Measurements from ENCODE around the gene ARHGEF19.

Gene ARHGEF19

DNA sequence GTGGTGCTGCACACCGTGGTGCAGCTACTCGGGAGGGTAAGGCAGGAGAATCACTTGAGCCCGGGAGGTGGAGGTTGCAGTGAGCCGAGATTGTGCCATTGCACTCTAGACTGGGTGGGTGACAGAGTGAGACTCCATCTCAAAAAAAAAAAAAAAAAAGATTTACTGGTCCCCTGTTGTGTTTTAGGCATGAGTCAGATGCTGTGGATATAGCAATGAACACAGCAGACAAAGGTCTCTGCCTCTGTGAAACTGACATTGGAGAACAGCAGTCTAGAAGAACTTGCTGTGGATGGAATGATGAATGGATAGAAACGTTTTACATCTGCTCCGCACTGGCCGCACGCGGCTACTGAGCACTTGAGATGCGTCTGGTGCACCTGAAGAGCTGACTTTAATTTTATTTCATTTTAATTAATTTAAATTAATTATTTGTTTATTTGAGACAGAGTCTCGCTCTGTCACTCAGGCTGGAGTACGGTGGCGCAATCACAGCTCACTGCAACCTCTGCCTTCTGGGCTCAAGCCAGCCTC is 32.1 kb downstream of the ARHGEF19 start:
- CTCF ChIA-PET = interaction anchor here (15.1 kb wide), 1 partner anchor 99 kb away, joined by 427 read pairs; no protein-coding TSS in a partner anchor
- Histone ChIP-seq H3K9me3 (ENCODE audit: control insufficient read depth, insufficient read depth, low read depth, low read length) (no peaks in the 10 kb centered on the region), H3K27ac (ENCODE audit: extremely low read depth, low read depth, low read length) (no peak overlapping the region), H3K4me3 (ENCODE audit: low read depth, low read length) (no peak overlapping the region), H3K4me1 (ENCODE audit: control insufficient read depth, insufficient read depth, low read length) (peaks cover 10% of the 10 kb centered on the region), H3K36me3 (ENCODE audit: control insufficient read depth in 2 of 2, insufficient read depth in 1 of 2, low read length in 2 of 2) (no peaks in the 10 kb centered on the region)
- TF ChIP-seq HOXC10 (CRISPR knock-in tag; IDR thresholded peaks at IDR 0.05) (no peak), ZNF768 (tag by site-specific recombination; IDR thresholded peaks at IDR 0.05) (no peak), GLI2 (tag by site-specific recombination; IDR thresholded peaks at IDR 0.05; ENCODE audit: borderline replicate concordance, low read depth) (no peak), ZNF311 (tag by site-specific recombination; IDR thresholded peaks at IDR 0.05; ENCODE audit: borderline replicate concordance) (no peak), ZNF529 (tag by site-specific recombination; IDR thresholded peaks at IDR 0.05; ENCODE audit: insufficient replicate concordance) (no peak), ZBTB20 (tag by site-specific recombination; IDR thresholded peaks at IDR 0.05) (no peak), HOXD13 (CRISPR knock-in tag; IDR thresholded peaks at IDR 0.05; ENCODE audit: borderline replicate concordance) (no peak), ZNF37A (tag by site-specific recombination; IDR thresholded peaks at IDR 0.05) (no peak), ZNF701 (tag by site-specific recombination; IDR thresholded peaks at IDR 0.05) (no peak), ZEB2 (tag by site-specific recombination; IDR thresholded peaks at IDR 0.05) (no peak), ZNF335 (tag by site-specific recombination; conservative IDR thresholded peaks at IDR 0.05) (no peak), ZNF707 (tag by site-specific recombination; IDR thresholded peaks at IDR 0.05) (no peak), KLF9 (tag by site-specific recombination; IDR thresholded peaks at IDR 0.05; ENCODE audit: low read depth) (no peak), ZNF112 (tag by site-specific recombination; IDR thresholded peaks at IDR 0.05) (no peak), ZIC2 (tag by site-specific recombination; IDR thresholded peaks at IDR 0.05) (peak; percentile 38; the same call in 1 of the 2 replicates), TCF7L2 (IDR thresholded peaks at IDR 0.05; ENCODE audit: borderline replicate concordance, low read depth, low read length) (no peak), ZNF585B (tag by site-specific recombination; IDR thresholded peaks at IDR 0.05) (no peak), ZNF391 (tag by site-specific recombination; IDR thresholded peaks at IDR 0.05; ENCODE audit: borderline replicate concordance, low read depth) (no peak), ZXDB (tag by site-specific recombination; IDR thresholded peaks at IDR 0.05) (no peak), ZNF626 (tag by site-specific recombination; IDR thresholded peaks at IDR 0.05) (no peak), ZNF157 (tag by site-specific recombination; IDR thresholded peaks at IDR 0.05) (peak; percentile 58; the same call in 1 of the 2 replicates), ZNF843 (tag by site-specific recombination; IDR thresholded peaks at IDR 0.05) (no peak), KLF1 (tag by site-specific recombination; IDR thresholded peaks at IDR 0.05) (no peak), FEZF1 (tag by site-specific recombination; IDR thresholded peaks at IDR 0.05) (no peak), GLIS1 (tag by site-specific recombination; IDR thresholded peaks at IDR 0.05) (no peak), ZNF571 (tag by site-specific recombination; IDR thresholded peaks at IDR 0.05) (no peak), ZSCAN23 (tag by site-specific recombination; IDR thresholded peaks at IDR 0.05) (no peak), PRDM1 (tag by site-specific recombination; IDR thresholded peaks at IDR 0.05) (no peak)
- TF ChIP-seq, protein P1, sequence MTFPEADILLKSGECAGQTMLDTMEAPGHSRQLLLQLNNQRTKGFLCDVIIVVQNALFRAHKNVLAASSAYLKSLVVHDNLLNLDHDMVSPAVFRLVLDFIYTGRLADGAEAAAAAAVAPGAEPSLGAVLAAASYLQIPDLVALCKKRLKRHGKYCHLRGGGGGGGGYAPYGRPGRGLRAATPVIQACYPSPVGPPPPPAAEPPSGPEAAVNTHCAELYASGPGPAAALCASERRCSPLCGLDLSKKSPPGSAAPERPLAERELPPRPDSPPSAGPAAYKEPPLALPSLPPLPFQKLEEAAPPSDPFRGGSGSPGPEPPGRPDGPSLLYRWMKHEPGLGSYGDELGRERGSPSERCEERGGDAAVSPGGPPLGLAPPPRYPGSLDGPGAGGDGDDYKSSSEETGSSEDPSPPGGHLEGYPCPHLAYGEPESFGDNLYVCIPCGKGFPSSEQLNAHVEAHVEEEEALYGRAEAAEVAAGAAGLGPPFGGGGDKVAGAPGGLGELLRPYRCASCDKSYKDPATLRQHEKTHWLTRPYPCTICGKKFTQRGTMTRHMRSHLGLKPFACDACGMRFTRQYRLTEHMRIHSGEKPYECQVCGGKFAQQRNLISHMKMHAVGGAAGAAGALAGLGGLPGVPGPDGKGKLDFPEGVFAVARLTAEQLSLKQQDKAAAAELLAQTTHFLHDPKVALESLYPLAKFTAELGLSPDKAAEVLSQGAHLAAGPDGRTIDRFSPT (tag by site-specific recombination; IDR thresholded peaks at IDR 0.05) = 0 out of 2 replicates have a peak, but pooled peaks have one; percentile 9
- TF ChIP-seq, protein P2, sequence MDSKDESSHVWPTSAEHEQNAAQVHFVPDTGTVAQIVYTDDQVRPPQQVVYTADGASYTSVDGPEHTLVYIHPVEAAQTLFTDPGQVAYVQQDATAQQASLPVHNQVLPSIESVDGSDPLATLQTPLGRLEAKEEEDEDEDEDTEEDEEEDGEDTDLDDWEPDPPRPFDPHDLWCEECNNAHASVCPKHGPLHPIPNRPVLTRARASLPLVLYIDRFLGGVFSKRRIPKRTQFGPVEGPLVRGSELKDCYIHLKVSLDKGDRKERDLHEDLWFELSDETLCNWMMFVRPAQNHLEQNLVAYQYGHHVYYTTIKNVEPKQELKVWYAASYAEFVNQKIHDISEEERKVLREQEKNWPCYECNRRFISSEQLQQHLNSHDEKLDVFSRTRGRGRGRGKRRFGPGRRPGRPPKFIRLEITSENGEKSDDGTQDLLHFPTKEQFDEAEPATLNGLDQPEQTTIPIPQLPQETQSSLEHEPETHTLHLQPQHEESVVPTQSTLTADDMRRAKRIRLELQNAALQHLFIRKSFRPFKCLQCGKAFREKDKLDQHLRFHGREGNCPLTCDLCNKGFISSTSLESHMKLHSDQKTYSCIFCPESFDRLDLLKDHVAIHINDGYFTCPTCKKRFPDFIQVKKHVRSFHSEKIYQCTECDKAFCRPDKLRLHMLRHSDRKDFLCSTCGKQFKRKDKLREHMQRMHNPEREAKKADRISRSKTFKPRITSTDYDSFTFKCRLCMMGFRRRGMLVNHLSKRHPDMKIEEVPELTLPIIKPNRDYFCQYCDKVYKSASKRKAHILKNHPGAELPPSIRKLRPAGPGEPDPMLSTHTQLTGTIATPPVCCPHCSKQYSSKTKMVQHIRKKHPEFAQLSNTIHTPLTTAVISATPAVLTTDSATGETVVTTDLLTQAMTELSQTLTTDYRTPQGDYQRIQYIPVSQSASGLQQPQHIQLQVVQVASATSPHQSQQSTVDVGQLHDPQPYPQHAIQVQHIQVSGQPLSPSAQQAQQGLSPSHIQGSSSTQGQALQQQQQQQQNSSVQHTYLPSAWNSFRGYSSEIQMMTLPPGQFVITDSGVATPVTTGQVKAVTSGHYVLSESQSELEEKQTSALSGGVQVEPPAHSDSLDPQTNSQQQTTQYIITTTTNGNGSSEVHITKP (tag by site-specific recombination; IDR thresholded peaks at IDR 0.05) = peak; percentile 43
- TF ChIP-seq, protein P3, sequence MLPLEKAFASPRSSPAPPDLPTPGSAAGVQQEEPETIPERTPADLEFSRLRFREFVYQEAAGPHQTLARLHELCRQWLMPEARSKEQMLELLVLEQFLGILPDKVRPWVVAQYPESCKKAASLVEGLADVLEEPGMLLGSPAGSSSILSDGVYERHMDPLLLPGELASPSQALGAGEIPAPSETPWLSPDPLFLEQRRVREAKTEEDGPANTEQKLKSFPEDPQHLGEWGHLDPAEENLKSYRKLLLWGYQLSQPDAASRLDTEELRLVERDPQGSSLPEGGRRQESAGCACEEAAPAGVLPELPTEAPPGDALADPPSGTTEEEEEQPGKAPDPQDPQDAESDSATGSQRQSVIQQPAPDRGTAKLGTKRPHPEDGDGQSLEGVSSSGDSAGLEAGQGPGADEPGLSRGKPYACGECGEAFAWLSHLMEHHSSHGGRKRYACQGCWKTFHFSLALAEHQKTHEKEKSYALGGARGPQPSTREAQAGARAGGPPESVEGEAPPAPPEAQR (tag by site-specific recombination; IDR thresholded peaks at IDR 0.05) = no peak
- TF ChIP-seq, protein P4, sequence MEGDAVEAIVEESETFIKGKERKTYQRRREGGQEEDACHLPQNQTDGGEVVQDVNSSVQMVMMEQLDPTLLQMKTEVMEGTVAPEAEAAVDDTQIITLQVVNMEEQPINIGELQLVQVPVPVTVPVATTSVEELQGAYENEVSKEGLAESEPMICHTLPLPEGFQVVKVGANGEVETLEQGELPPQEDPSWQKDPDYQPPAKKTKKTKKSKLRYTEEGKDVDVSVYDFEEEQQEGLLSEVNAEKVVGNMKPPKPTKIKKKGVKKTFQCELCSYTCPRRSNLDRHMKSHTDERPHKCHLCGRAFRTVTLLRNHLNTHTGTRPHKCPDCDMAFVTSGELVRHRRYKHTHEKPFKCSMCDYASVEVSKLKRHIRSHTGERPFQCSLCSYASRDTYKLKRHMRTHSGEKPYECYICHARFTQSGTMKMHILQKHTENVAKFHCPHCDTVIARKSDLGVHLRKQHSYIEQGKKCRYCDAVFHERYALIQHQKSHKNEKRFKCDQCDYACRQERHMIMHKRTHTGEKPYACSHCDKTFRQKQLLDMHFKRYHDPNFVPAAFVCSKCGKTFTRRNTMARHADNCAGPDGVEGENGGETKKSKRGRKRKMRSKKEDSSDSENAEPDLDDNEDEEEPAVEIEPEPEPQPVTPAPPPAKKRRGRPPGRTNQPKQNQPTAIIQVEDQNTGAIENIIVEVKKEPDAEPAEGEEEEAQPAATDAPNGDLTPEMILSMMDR (tag by site-specific recombination; IDR thresholded peaks at IDR 0.05) = no peak
- POLR2A ChIA-PET = interaction anchor here (1.1 to 2.0 kb wide), 2 partner anchors 26 to 58 kb away, joined by 3 to 10 read pairs; no protein-coding TSS in a partner anchor

All from HEK293 (cell line).